GM12878 (cell line): Measurements from ENCODE around the gene FGFR4. TPM values are rescaled to one million over a fixed set of nuclear protein-coding genes. Genes with fewer than 3 reads are reported as not detected.

Source experiments
- ATAC-seq: fragments of 200-7000 bp; cut with Tn5 transposase; 3 replicates; pipeline ENCODE4 v1.9.1; 2020; ENCODE audit warnings: mild to moderate bottlenecking, moderate library complexity
- BruUV-seq: library from RNA; stranded (reverse); fragments of 400-500 nt; replicated peaks from 2 replicates; lab custom pipeline; 2021; lab: Mats Ljungman, UMichigan
- CTCF ChIA-PET: fragments of 300-600 bp; sonication (Branson Sonifier 250); formaldehyde crosslinking; extraction: SDS; loops from one replicate; lab custom pipeline; 2021; ENCODE audit warnings: inconsistent platforms; lab: Yijun Ruan, JAX
- POLR2A ChIA-PET: fragments of 350-600 bp; formaldehyde crosslinking; extraction: SDS; loops from one replicate; lab custom pipeline; 2021; ENCODE audit warnings: inconsistent platforms; lab: Charles Lee
- RAD21 ChIA-PET: fragments of 300-600 bp; sonication (Branson Sonifier 250); formaldehyde crosslinking; loops from one replicate; lab custom pipeline; 2023; ENCODE audit warnings: antibody characterized with exemption; ENCODE audit not compliant: unreplicated experiment; lab: Charles Lee
- SMC1A ChIA-PET: fragments of 300-600 bp; sonication (Branson Sonifier 250); formaldehyde crosslinking; loops from one replicate; lab custom pipeline; 2023; ENCODE audit not compliant: unreplicated experiment, uncharacterized antibody; lab: Charles Lee
- DNase-seq: peaks from one replicate; pipeline ENCODE4 v3.0.0-alpha.2; 2011; ENCODE audit warnings: low read depth, low spot score
- FAIRE-seq: peaks from 3 replicates; lab custom pipeline; 2011; peaks lifted over from hg19 to GRCh38; lab: Jason Lieb, UNC
- H2AFZ ChIP-seq: 2 replicates; pipeline ENCODE4 v1.6.0; 2011; ENCODE audit warnings: low read depth, low read length, control low read depth; ENCODE audit not compliant: control insufficient read depth
- H3K27ac ChIP-seq: 2 replicates; pipeline ENCODE4 v1.5.1; 2011; ENCODE audit warnings: control low read depth; ENCODE audit not compliant: control insufficient read depth, insufficient read depth
- H3K27me3 ChIP-seq, 2 experiments: replicated peaks in 1 of 2; 2 replicates each; pipeline versions ENCODE4 v1.6.0 to v1.6.1; 2011; ENCODE audit warnings: low read length in 1 of 2; ENCODE audit not compliant: control insufficient read depth in 2 of 2, insufficient read depth in 2 of 2
- H3K36me3 ChIP-seq, 2 experiments: 2 replicates each; pipeline ENCODE4 v1.5.1; 2011; ENCODE audit warnings: low read length in 1 of 2; ENCODE audit not compliant: control insufficient read depth in 2 of 2, insufficient read depth in 2 of 2
- H3K4me1 ChIP-seq: 2 replicates; pipeline ENCODE4 v1.6.1; 2011; ENCODE audit warnings: mild to moderate bottlenecking, low read length, moderate library complexity, mixed read lengths; ENCODE audit not compliant: control insufficient read depth, insufficient read depth
- H3K4me2 ChIP-seq: 2 replicates; pipeline ENCODE4 v1.6.0; 2011; ENCODE audit warnings: control low read depth; ENCODE audit not compliant: control insufficient read depth, insufficient read depth
- H3K4me3 ChIP-seq: fragments of 200-600 bp; sonication (generic); 2 replicates; pipeline ENCODE4 v1.5.1; 2016
- H3K79me2 ChIP-seq: 2 replicates; pipeline ENCODE4 v1.6.0; 2011; ENCODE audit warnings: low read length; ENCODE audit not compliant: control insufficient read depth, insufficient read depth
- H3K9ac ChIP-seq: 2 replicates; pipeline ENCODE4 v1.8.0; 2011; ENCODE audit warnings: low read length, control low read depth, mixed read lengths; ENCODE audit not compliant: control insufficient read depth, insufficient read depth
- H3K9me3 ChIP-seq: replicated peaks from 3 replicates; pipeline ENCODE4 v1.5.1; 2011; ENCODE audit warnings: mild to moderate bottlenecking, low read length; ENCODE audit not compliant: control insufficient read depth, insufficient read depth
- H4K20me1 ChIP-seq: 2 replicates; pipeline ENCODE4 v1.6.0; 2011; ENCODE audit not compliant: control insufficient read depth, insufficient read depth
- CBFB ChIP-seq: IDR thresholded peaks from 2 replicates; pipeline ENCODE4 v1.6.1; 2016; ENCODE audit warnings: antibody characterized with exemption, low read depth
- CHD1 ChIP-seq: IDR thresholded peaks from 2 replicates; pipeline ENCODE4 v1.6.1; 2012; ENCODE audit warnings: low read depth, low read length, improper control_type of control experiment
- FOXM1 ChIP-seq: IDR thresholded peaks from 2 replicates; pipeline ENCODE4 v1.6.1; 2012; ENCODE audit warnings: low read depth, mild to moderate bottlenecking, inconsistent platforms, low read length, moderate library complexity
- IKZF2 ChIP-seq, 2 experiments: fragments of 450-650 bp; IDR thresholded peaks; 2 replicates each; pipeline ENCODE4 v1.6.1; 2017; ENCODE audit warnings: mild to moderate bottlenecking in 2 of 2, moderate library complexity in 2 of 2
- NRF1 ChIP-seq: conservative IDR thresholded peaks from 2 replicates; pipeline ENCODE4 v1.6.1; 2011; ENCODE audit warnings: mild to moderate bottlenecking, low read depth, low read length, improper control_type of control experiment
- REST ChIP-seq: IDR thresholded peaks from 2 replicates; pipeline ENCODE4 v1.6.1; 2012; ENCODE audit warnings: mild to moderate bottlenecking, low read depth, low read length
- SMAD1 ChIP-seq: fragments of 450-650 bp; IDR thresholded peaks from 2 replicates; pipeline ENCODE4 v1.6.1; 2018; ENCODE audit warnings: mild to moderate bottlenecking, low read depth; ENCODE audit not compliant: partially characterized antibody
- WRNIP1 ChIP-seq: IDR thresholded peaks from 2 replicates; pipeline ENCODE4 v1.6.1; 2011; ENCODE audit warnings: low read depth, low read length, improper control_type of control experiment, borderline replicate concordance
- WGBS: methylation state at CpG from one replicate; pipeline ENCODE4 v1.1.6; 2016; ENCODE audit warnings: low lambda C conversion rate; ENCODE audit not compliant: insufficient replicate concordance, insufficient coverage; ENCODE audit errors: missing lambda C conversion rate; 5-methylcytosine and 5-hydroxymethylcytosine counted together
- in situ Hi-C: fragments of 300-500 bp; cut with MboI; formaldehyde crosslinking; loops from 9 replicates; pipeline ENCODE4 v1.14.3; 2018; ENCODE audit warnings: mixed read lengths
- intact Hi-C: fragments of 100-400 bp; cut with micrococcal nuclease; formaldehyde crosslinking; loops from one replicate; pipeline ENCODE4 v1.14.2; 2022; ENCODE audit not compliant: unreplicated experiment
- polyA plus RNA-seq, 11 experiments: library from polyadenylated mRNA; depleted of rRNA in 4 of 11; unstranded in 6 of 11; stranded (reverse) in 5 of 11; fragments of >200 nt; fragmentation: Nextera tagmentation in 4 of 11; fragmentation: Illumina TruSeq in 1 of 11; extraction: Ambion mirVana in 4 of 11; extraction: Trizol in 1 of 11; gene quantifications; 1 replicate in 1 of 11; 2 replicates in 10 of 11; pipeline versions ENCODE4 v1.2.1 to v1.2.3, GENCODE V29; 2011 to 2016; ENCODE audit warnings: inconsistent platforms in 2 of 11, missing spikeins in 2 of 11, low read depth in 1 of 11
- total RNA-seq, 4 experiments: library from RNA; depleted of rRNA in 3 of 4; stranded (reverse); fragments of >200 nt in 3 of 4; fragmentation: Illumina TruSeq in 1 of 4; extraction: Trizol in 1 of 4; gene quantifications; 2 replicates each; pipeline versions ENCODE4 v1.2.1 to v1.2.3, GENCODE V29; 2013 to 2021
- TF ChIP-seq, protein P1 (sequence below): IDR thresholded peaks from 2 replicates; pipeline ENCODE4 v1.6.1; 2011; ENCODE audit warnings: low read depth, low read length, improper control_type of control experiment, borderline replicate concordance

Gene FGFR4
- total and polyA plus RNA-seq, 10 of the 15 experiments (the other 5 are each of a cell fraction or from before 2014, with no cell fraction given): 0.17 to 0.77 (median 0.28) TPM; not detected in 5

GRCh38 chr5:177067503-177067902, 19.2 kb upstream of the FGFR4 start:
- no peaks in the 10 kb centered on the region for H4K20me1 ChIP-seq
- TF ChIP-seq NRF1 (no peak), CHD1 (no peak), REST (no peak), IKZF2 (IDR thresholded peaks at IDR 0.05) (no peak), SMAD1 (no peak), CBFB (no peak), FOXM1 (no peak), WRNIP1 (no peak)
- TF ChIP-seq, protein P1, sequence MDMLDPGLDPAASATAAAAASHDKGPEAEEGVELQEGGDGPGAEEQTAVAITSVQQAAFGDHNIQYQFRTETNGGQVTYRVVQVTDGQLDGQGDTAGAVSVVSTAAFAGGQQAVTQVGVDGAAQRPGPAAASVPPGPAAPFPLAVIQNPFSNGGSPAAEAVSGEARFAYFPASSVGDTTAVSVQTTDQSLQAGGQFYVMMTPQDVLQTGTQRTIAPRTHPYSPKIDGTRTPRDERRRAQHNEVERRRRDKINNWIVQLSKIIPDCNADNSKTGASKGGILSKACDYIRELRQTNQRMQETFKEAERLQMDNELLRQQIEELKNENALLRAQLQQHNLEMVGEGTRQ: no peak
- FAIRE-seq: no peak
- intact Hi-C loops: no loop called here
- no peaks in the 10 kb centered on the region for H3K9me3 ChIP-seq
- H2AFZ ChIP-seq: no peak overlapping the region
- no peak for ATAC-seq
- CTCF ChIA-PET: interaction anchor here (0.6 to 1.0 kb wide), 4 partner anchors 10 to 43 kb away, joined by 3 to 4 read pairs (median 3); no protein-coding TSS in a partner anchor
- POLR2A ChIA-PET: no interaction called here
- DNase-seq: no peak
- peaks cover 10% of the 10 kb centered on the region for H3K4me1 ChIP-seq
- no peak overlapping the region for H3K9ac ChIP-seq
- no peak overlapping the region for H3K4me3 ChIP-seq
- H3K36me3 ChIP-seq: peaks cover 5 to 13% of the 10 kb centered on the region in 2 experiments; a peak in 3 of 4 replicates
- in situ Hi-C loops: no loop called here
- 93% methylated on average over 5 of the region's 5 CpGs for WGBS
- SMC1A ChIA-PET: interaction anchor here (1.1 kb wide), 1 partner anchor 109 kb away, joined by 3 read pairs; no protein-coding TSS in a partner anchor
- BruUV-seq: no TSS peak
- RAD21 ChIA-PET: interaction anchor here (1.0 kb wide), 1 partner anchor 407 kb away, joined by 3 read pairs; no protein-coding TSS in a partner anchor
- no peak overlapping the region for H3K27ac ChIP-seq
- no peak overlapping the region for H3K4me2 ChIP-seq
- H3K27me3 ChIP-seq: no peaks in the 10 kb centered on the region
- no peaks in the 10 kb centered on the region for H3K79me2 ChIP-seq
